Calu3 (cell line): Measurements from ENCODE around the gene PLEKHM3. TPM values are rescaled to one million over a fixed set of nuclear protein-coding genes. Genes with fewer than 3 reads are reported as not detected.

Experiments used
- BruUV-seq: library from RNA; stranded (reverse); fragments of 400-500 nt; replicated peaks from 2 replicates; lab custom pipeline; 2021; lab: Mats Ljungman, UMichigan
- CTCF ChIA-PET: fragments of 300-600 bp; sonication (Branson Sonifier 250); formaldehyde crosslinking; loops from one replicate; lab custom pipeline; 2022; ENCODE audit warnings: antibody characterized with exemption; lab: Charles Lee
- DNase-seq: peaks from one replicate; pipeline ENCODE4 v3.0.0; 2022
- H3K27ac Mint-ChIP-seq: one replicate; pipeline ENCODE4 v1.8.0; 2022; ENCODE audit warnings: mixed read lengths; ENCODE audit not compliant: unreplicated experiment
- H3K27me3 Mint-ChIP-seq: one replicate; pipeline ENCODE4 v1.8.0; 2022; ENCODE audit warnings: mixed read lengths; ENCODE audit not compliant: unreplicated experiment
- H3K36me3 Mint-ChIP-seq: one replicate; pipeline ENCODE4 v1.8.0; 2022; ENCODE audit warnings: mild to moderate bottlenecking, moderate library complexity, mixed read lengths; ENCODE audit not compliant: insufficient read depth, unreplicated experiment
- H3K4me1 Mint-ChIP-seq: one replicate; pipeline ENCODE4 v1.8.0; 2022; ENCODE audit warnings: mild to moderate bottlenecking, low read depth, mixed read lengths; ENCODE audit not compliant: unreplicated experiment
- H3K4me3 Mint-ChIP-seq: one replicate; pipeline ENCODE4 v1.8.0; 2022; ENCODE audit warnings: mild to moderate bottlenecking, low read depth, moderate library complexity, mixed read lengths; ENCODE audit not compliant: unreplicated experiment
- H3K9me3 Mint-ChIP-seq: one replicate; pipeline ENCODE4 v1.8.0; 2022; ENCODE audit warnings: low read depth, mixed read lengths; ENCODE audit not compliant: unreplicated experiment
- CTCF ChIP-seq: fragments of 200-600 bp; IDR thresholded peaks from one replicate; pipeline ENCODE4 v1.8.0; 2022; ENCODE audit warnings: antibody characterized with exemption; ENCODE audit not compliant: unreplicated experiment
- intact Hi-C: fragments of 100-400 bp; cut with micrococcal nuclease; formaldehyde crosslinking; loops from one replicate; pipeline ENCODE4 v1.10.0; 2022; ENCODE audit not compliant: unreplicated experiment
- total RNA-seq: library from RNA; stranded (reverse); gene quantifications from 2 replicates; pipeline ENCODE4 v1.2.3, GENCODE V29; 2022

Gene PLEKHM3
- total RNA-seq, 1 experiment from 2014 or later: 8.0 TPM

- CTCF ChIA-PET: no interaction called here
- no peaks in the 10 kb centered on the region for H3K4me1 Mint-ChIP-seq
- TF ChIP-seq CTCF: no peak
- no peaks in the 10 kb centered on the region for H3K36me3 Mint-ChIP-seq
- intact Hi-C loops: no loop called here
- no peak for DNase-seq
- no peaks in the 10 kb centered on the region for H3K27me3 Mint-ChIP-seq
- BruUV-seq: no TSS peak
- H3K4me3 Mint-ChIP-seq: no peak overlapping the region
- no peak overlapping the region for H3K27ac Mint-ChIP-seq
- no peaks in the 10 kb centered on the region for H3K9me3 Mint-ChIP-seq
Observed at GRCh38 chr2:207887500-207887899, 137.8 kb downstream of the PLEKHM3 start.

DNA sequence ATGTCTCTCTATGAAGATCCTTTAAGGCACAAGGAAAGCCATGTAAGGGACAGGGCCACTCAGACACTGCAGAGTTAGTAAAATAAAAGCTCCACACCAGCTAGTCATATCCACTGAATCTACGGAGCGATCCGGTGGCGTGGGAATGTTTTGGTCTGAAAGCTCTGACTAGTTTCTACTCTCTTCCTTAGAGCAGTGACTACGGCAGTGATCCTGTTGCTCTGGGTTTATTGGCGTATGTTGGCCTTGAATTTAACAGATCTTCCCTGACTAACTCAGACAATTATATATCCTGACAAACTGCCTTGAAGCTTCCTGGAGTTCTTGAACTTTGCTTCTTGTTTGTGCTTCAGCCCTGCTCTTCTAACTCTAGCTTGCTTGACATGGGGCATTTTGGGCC lies 140.3 kb downstream of the PLEKHM3 start:
- DNase-seq: no peak
- Mint-ChIP-seq H3K4me1 (no peaks in the 10 kb centered on the region), H3K36me3 (no peaks in the 10 kb centered on the region), H3K4me3 (no peak overlapping the region), H3K27me3 (no peaks in the 10 kb centered on the region), H3K27ac (no peak overlapping the region), H3K9me3 (no peaks in the 10 kb centered on the region)
- CTCF ChIA-PET: no interaction called here
- intact Hi-C loops: no loop called here
- no TSS peak for BruUV-seq
- no peak for TF ChIP-seq CTCF

DNA sequence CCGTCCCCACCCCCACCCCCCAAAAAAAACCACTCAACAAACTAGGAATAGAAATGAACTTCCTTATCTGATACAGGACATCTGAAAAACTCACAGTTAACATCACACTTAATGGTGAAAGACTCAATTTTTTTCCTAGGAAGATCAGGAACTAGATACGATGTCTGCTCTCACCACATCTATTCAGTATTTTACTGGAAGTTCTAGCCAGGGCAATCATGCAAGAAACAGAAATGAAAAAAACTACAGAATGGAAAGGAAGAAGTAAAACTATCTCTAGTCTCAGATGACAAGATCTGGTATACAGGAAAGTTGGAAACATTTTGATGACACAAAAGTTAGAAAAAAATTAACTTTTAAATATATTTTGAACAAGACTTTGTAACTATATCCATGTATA lies 141.2 kb downstream of the PLEKHM3 start:
- no peaks in the 10 kb centered on the region for H3K36me3 Mint-ChIP-seq
- CTCF ChIA-PET: interaction anchor here (0.6 kb wide), 1 partner anchor 40 kb away, joined by 3 read pairs; no protein-coding TSS in a partner anchor
- H3K4me1 Mint-ChIP-seq: peaks cover 5% of the 10 kb centered on the region
- no peaks in the 10 kb centered on the region for H3K27me3 Mint-ChIP-seq
- BruUV-seq: no TSS peak
- no peak for DNase-seq
- intact Hi-C loops: no loop called here
- H3K9me3 Mint-ChIP-seq: no peaks in the 10 kb centered on the region
- no peak overlapping the region for H3K27ac Mint-ChIP-seq
- TF ChIP-seq CTCF: no peak
- no peak overlapping the region for H3K4me3 Mint-ChIP-seq

GRCh38 chr2:207883002-207883780 lies 142.1 kb downstream of the PLEKHM3 start:
- no TSS peak for BruUV-seq

More at GRCh38 chr2:207883002-207883780, 142.1 kb downstream of the PLEKHM3 start:
- H3K36me3 Mint-ChIP-seq: no peaks in the 10 kb centered on the region
- no peaks in the 10 kb centered on the region for H3K9me3 Mint-ChIP-seq
- CTCF ChIA-PET: interaction anchor here (1.0 to 1.1 kb wide), 2 partner anchors 10 to 64 kb away, joined by 3 read pairs; no protein-coding TSS in a partner anchor
- intact Hi-C loops: no loop called here
- DNase-seq: no peak
- no peaks in the 10 kb centered on the region for H3K27me3 Mint-ChIP-seq
- H3K27ac Mint-ChIP-seq: no peak overlapping the region
- TF ChIP-seq CTCF: no peak
- no peak overlapping the region for H3K4me3 Mint-ChIP-seq
- peaks cover 11% of the 10 kb centered on the region for H3K4me1 Mint-ChIP-seq
